ENCODE measurements around the gene BCO2. TPM values are rescaled to one million over a fixed set of nuclear protein-coding genes. Genes with fewer than 3 reads are reported as not detected.

The BCO2 gene
- total RNA-seq (2022; extraction: Qiagen RNA extraction), result 0.25 to 1.5 TPM (median 1.1 TPM) in 5 replicates

GRCh38 chr11:112174789-112175598 lies at the start of gene BCO2:
TSS of gene BCO2 (plus strand) at chr11:112175512. CDS start at chr11:112175602, 90 bp downstream.

GRCh38 chr11:112163875-112164685 lies 11.2 kb upstream of the BCO2 start, which contains the start of gene IL18:
TSS of gene IL18 (minus strand) at chr11:112164094. CDS start at chr11:112155053, 9,041 bp downstream.

GRCh38 chr11:112167145-112167544 lies 8.2 kb upstream of the BCO2 start, which contains the start of gene TEX12:
TSS of gene TEX12 (plus strand) at chr11:112167372. CDS start at chr11:112169269, 1,897 bp downstream.

GRCh38 chr11:112226062-112226830 lies 50.9 kb downstream of the BCO2 start, which contains the start of gene PTS:
TSS of gene PTS (plus strand) at chr11:112226428. CDS start at chr11:112226444, 16 bp downstream.

GRCh38 chr11:112260490-112260889 lies 85.2 kb downstream of the BCO2 start, which contains the start of gene PLET1:
TSS of gene PLET1 (minus strand) at chr11:112260860. CDS start at chr11:112260589, 271 bp downstream.

Other genes with a start within 250 kb of the BCO2 start
- gene DIXDC1, start 238.2 kb upstream of the BCO2 start, total RNA-seq (2022; extraction: Qiagen RNA extraction), result 5.8 to 9.6 TPM (median 8.7 TPM) in 5 replicates
- gene DLAT, start 150.1 kb upstream of the BCO2 start, total RNA-seq (2022; extraction: Qiagen RNA extraction), result 25.3 to 29.9 TPM (median 28.9 TPM) in 5 replicates
- 0.57 to 1.2 TPM (median 0.86 TPM) in 5 replicates for gene PIH1D2, start 101.5 kb upstream of the BCO2 start, total RNA-seq (2022; extraction: Qiagen RNA extraction)
- gene NKAPD1, start 101.2 kb upstream of the BCO2 start, total RNA-seq (2022; extraction: Qiagen RNA extraction), result 10.7 to 16.1 TPM (median 13.8 TPM) in 5 replicates
- gene TIMM8B, start 88.8 kb upstream of the BCO2 start, total RNA-seq (2022; extraction: Qiagen RNA extraction), result 69.5 to 77.7 TPM (median 70.9 TPM) in 5 replicates
- gene SDHD, start 88.6 kb upstream of the BCO2 start, total RNA-seq (2022; extraction: Qiagen RNA extraction), result 65.5 to 77.6 TPM (median 68.5 TPM) in 5 replicates
- gene IL18, start 11.4 kb upstream of the BCO2 start, total RNA-seq (2022; extraction: Qiagen RNA extraction), result 92.0 to 106 TPM (median 103 TPM) in 5 replicates
- not detected in 5 replicates for gene TEX12, start 8.1 kb upstream of the BCO2 start, total RNA-seq (2022; extraction: Qiagen RNA extraction)
- gene PTS, start 50.9 kb downstream of the BCO2 start, total RNA-seq (2022; extraction: Qiagen RNA extraction), result 26.7 to 36.9 TPM (median 31.5 TPM) in 5 replicates
- not detected in 5 replicates for gene PLET1, start 85.3 kb downstream of the BCO2 start, total RNA-seq (2022; extraction: Qiagen RNA extraction)

Data from A549 treated with Mapracorat at 1 μM for 4 hours (cell line).